Activated T-helper 1 cell treated with anti-CD3 and anti-CD28 coated beads, Interleukin-2, amount 50 U/mL, for 16 hours (primary cell): ENCODE data around the gene PTX3.

Experiments
- DNase-seq, 2 donors: peaks; one replicate each; pipeline ENCODE4 v3.0.0-alpha.2; 2020; ENCODE audit warnings: low read depth in 1 of 2, low spot score in 1 of 2

Gene PTX3

GRCh38 chr3:157436583-157437291 lies at the start of gene PTX3:
PTX3 (plus strand) TSS chr3:157436850; CDS start chr3:157436934, 84 bp downstream.
- no peak for DNase-seq

GRCh38 chr3:157387708-157388435 lies 48.8 kb upstream of the PTX3 start:
- no peak for DNase-seq

GRCh38 chr3:157388976-157389375 lies 47.7 kb upstream of the PTX3 start:
- DNase-seq, result no peak

DNA sequence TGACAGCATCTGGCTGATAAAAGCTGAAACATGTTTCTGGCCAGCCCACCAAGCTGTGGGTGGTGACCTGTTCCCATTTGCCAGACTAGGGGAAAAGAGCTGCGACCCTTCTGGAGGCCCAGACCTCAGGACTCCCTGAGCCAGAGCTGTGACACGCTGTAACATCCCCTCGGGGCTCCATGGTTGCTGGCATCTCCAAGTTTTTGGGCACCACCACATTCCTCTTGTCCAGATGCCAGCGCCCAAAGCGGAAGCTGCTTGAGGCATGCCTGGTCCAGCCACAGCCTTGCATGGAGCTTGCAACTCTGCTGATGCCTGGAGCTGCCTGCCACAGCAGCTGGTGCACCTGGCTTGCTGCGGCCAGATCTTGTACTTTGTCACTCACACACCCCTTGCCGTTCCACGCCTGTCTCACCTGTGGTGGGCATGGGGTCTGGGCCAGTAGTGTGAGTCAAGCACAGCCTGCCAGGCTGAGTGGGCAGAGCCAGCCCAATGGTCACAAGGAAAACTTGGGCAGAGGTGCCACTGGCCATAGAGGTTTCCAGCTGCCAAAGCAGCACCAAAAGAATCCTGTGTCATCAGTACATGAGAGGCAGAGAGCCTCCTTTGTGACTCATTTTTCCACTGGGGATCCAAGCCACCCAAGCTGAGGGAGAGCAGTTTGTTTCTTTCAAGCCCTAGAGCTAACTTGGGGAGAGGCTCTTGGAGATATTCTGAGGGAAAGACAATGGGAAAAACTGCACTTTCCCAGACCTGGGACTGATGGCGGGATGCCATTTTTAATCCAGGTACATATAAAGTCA lies 45.7 kb upstream of the PTX3 start:
- DNase-seq, result no peak

DNA sequence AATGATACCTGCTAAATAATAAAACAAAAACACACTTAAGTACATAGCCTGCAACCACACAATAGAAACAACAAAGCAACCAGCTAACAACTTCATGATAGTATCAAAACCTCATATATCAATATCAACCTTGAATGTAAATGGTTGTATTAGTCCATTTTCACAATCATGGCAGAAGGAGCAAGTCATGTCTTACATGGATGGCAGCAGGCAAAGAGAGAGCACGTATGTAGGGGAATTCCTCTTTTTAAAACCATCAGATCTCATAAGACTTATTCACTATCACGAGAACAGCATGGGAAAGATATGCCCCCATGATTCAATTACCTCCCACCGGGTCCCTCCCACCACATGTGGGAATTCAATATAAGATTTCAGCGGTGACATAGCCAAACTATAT lies 44.5 kb upstream of the PTX3 start:
- DNase-seq, result no peak

DNA sequence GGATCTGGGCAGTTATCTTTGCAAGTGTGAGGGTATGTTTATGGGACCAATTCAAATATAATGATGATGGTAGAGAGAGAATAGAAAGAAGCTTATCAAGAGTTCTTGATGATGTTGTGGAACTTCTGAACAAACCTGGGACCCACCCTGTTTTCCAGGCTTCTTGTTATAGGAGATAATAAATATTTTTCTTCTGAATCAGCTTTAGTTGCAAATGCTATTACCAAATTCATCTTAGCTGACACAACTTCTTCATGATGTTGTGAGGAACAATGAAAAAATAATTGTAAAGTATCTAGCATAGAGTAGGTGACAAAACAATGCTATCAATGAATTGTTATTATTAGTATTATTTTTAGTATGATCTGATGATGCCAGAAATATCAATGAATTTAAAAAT lies 43.5 kb upstream of the PTX3 start:
- DNase-seq, result no peak

DNA sequence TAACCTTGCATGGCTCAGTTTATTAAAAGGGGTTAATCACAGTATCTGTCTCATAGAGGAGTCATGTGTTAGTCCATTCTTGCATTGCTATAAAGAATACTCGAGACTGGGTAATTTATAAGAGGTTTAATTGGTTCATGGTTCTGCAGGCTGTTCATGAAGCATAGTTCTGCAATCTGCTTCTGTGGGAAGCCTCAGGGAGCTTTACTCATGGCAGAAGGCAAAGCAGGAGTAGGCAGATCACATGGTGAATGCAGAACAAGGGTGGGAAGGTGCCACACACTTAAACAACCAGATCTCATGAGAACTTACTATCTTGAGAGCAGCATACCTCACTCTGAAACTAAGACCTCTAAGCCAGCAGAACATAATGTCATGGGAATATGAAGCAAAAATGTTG lies 42.2 kb upstream of the PTX3 start:
- DNase-seq, result no peak

DNA sequence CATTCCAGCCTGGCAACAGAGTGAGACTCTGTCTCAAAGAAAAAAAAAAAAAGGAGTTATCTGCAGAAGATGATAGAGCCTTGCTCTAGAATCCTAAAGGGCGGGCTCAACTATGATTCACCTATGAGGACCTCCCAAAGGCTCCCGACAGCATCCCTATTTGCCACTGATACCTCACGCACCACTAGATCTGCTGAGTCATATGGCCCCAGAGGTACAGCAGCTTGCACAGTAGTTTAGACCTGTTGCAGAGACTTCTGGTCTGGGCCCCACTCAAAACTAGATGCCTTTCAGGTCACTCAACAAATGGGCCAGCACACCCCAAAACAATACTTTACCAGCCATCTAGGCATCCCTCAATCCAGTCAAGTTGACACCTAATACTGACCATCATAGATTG lies 38.1 kb upstream of the PTX3 start:
- DNase-seq, result no peak

- DNase-seq, result no peak
Measured at GRCh38 chr3:157404381-157404780, 32.3 kb upstream of the PTX3 start.

DNA sequence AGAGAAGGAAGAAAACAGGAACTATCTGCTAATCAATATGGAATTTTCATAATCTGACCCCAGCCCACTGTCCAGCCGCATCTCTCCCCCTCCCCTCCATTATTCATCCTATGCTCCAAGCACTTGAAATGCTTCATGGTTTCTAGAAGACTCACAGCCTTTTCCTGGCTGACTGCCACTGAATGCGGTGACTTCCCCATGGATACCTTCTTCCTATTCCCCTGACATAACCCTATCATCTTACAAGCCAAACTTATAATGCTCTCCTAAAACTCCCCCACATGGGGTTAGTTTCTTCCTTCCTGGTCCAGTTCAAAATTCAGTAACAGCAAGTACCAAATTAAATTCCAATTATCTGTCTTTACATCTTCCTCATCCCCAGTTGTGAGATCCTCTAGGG lies 31.2 kb upstream of the PTX3 start:
- DNase-seq, result no peak

GRCh38 chr3:157406394-157406793 lies 30.3 kb upstream of the PTX3 start:
- DNase-seq, result no peak

GRCh38 chr3:157407769-157408168 lies 28.9 kb upstream of the PTX3 start:
- no peak for DNase-seq

- no peak for DNase-seq
Measured at GRCh38 chr3:157408499-157409149, 28.0 kb upstream of the PTX3 start.

DNA sequence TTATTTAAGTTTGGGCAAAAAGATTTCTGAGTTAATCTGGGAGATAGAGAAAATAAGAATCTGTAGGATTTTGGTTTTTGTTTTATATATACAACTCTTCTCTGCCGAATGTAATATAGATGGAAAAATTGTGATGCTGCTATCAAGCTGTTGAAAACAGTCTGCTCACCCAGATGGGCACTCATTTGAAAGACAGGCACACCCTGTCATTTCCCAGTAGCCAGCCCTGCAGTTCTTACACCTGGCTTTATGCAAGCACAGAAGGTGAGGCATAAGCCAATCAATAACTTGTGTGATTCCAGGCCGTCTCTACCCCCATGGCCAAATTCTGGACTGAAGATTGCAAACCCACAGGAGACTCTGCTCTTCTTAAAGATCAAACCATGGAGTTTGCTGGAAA lies 27.1 kb upstream of the PTX3 start:
- DNase-seq, result no peak

DNA sequence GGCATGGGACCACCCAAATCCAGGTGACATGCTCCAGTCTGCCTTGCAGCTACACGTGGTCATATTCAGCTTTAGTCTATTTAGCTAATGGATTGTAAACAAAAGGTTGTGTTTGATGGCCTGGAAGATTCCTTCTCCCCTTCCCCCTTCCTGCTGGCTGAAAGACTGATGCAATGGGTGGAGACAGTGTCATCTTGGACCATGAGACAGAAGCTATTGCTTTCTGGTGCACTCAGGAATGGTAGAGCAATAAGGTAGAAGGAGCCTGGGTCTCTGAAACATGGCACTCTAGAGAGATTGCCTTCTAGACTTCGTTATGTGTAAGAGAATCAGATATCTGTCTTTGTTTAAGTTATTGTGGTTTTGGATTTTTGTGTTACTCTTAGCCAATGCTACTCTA lies 25.7 kb upstream of the PTX3 start:
- no peak for DNase-seq

DNA sequence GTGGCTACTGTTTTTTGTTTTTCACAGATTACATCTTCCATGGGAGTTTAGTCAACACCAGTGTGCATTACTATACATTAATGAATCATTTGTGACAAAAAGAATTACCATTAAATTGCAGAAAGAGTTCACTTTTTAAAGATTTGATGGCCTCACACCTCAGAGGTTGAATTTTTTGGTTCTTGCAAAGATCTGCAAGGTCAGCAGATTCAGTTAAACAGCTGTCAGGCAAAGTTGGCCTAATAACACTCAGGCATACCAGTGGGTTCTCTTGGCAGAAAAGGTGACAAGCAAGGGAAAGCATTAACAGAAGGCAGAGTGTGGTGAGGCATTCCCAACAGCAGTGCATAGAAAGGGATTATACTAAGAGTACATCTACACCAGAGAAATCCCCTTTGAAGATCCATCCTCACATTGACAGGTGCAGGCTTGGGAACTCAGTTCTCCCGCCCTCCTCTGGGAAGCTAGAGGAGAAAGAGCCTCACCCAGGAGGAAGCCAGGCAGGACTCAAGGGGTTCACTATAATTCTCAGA lies 24.3 kb upstream of the PTX3 start:
- no peak for DNase-seq

- no peak for DNase-seq
Measured at GRCh38 chr3:157414861-157415260, 21.8 kb upstream of the PTX3 start.

DNA sequence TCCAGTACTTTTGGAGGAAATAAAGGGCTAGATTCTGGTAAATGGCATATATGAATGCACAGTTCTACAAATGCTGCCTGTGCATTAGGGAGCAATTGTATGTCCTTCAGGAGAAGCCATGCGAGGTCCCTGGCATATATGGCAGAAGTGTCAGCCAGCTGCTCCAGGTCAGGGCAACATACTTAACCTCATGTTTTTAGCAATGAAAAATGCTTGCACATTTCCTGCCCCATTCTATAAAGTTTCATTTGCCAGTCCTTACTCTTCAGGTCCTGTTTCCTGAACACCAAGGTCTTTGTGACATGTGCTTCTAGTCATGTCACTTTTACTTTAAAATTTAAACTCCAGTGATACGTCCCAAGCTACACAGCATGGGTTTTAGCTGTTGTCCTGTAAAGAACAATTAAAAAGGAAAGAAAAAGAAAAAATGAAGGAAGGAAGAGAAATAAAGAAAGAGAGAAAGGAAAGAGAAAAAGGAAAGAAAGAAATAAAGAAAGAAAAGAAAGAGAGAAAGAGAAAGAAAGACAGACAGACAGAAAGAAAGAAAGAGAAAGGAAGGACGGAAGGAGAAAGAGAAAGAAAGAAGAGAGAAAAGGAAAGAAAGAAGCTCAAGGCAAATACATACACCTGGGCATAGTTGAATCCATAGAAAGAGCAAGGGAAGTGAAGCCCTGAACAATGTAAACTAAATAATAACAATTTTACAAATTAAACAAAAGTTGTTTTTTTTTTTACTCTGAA lies 20.1 kb upstream of the PTX3 start:
- no peak for DNase-seq

DNA sequence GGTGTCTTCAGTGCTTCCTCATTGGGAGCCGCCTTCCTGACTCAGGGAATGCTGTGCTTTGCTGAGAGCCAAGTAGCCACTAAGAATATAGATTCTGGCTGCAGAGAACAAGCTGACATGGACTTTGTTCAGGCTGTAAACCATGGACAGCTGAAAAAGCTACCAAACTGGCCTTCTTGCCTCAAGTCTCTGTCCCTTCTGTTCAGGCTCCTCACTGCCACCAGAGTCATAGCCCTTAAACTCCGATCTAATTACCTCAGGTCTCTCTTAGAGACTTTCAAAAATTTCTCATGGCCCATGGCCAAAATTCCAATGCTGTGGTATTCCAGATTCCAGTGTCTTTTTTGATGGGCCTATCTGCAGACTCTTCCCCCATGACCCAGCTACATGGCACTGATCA lies 19.4 kb upstream of the PTX3 start:
- no peak for DNase-seq

DNA sequence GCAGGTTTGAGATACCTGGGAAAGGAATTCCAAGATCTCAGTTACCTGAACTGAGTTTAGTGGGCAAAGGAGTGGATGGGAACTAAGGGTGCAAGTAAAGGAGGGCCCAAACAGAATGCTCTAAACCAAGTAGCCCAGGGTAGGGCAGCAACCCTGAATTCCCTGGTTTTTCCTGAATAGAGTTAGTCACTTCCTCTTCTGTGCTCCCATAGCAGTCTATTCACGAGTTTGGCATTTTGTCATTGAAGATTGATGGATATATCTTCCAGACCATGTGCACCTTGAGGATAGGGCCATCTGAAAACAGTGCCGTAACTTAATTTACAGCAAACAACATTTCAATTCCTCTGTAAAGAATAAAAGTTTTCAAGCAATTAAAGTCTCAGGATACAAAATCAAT lies 18.5 kb upstream of the PTX3 start:
- DNase-seq, result no peak
